ENCODE data around the gene WDR31.
"Not testable (repeated sequence)": the region's sequence is repeated elsewhere in the genome, so short reads cannot be mapped to it uniquely, and the experiment has no call there.

WDR31 gene

GRCh38 chr9:113340011-113340699 lies at the start of gene WDR31:
TSS of gene WDR31 (minus strand) at chr9:113340275. CDS start at chr9:113332022, 8,253 bp downstream.
- Histone ChIP-seq H3K27ac (ENCODE audit: low read depth, low read length) (peak within 1 kb of the TSS; percentile 52), H3K4me1 (ENCODE audit: control insufficient read depth in 5 of 5, insufficient read depth in 5 of 5, low read length in 5 of 5) (peaks cover 5 to 26% (median 15%) of the 10 kb centered on the region in 5 donors), H3K4me3 (ENCODE audit: low read depth in 1 of 5, low read length in 5 of 5) (peak within 1 kb of the TSS; percentile 82 to 94 (median 90)), H3K36me3 (ENCODE audit: control insufficient read depth in 5 of 5, insufficient read depth in 5 of 5, low read length in 5 of 5) (no peaks in the 10 kb centered on the region), H3K9ac (ENCODE audit: low read length in 5 of 5) (peak within 1 kb of the TSS; percentile 72 to 86 (median 76)), H3K27me3 (ENCODE audit: control insufficient read depth in 5 of 5, insufficient read depth in 4 of 5, low read length in 5 of 5) (no peaks in the 10 kb centered on the region), H3K9me3 (ENCODE audit: control insufficient read depth in 5 of 5, low read length in 5 of 5) (no peaks in the 10 kb centered on the region)

- H3K27me3 ChIP-seq (ENCODE audit: control insufficient read depth in 5 of 5, insufficient read depth in 4 of 5, low read length in 5 of 5), result no peaks in the 10 kb centered on the region
- no peak overlapping the region for H3K27ac ChIP-seq (ENCODE audit: low read depth, low read length)
- no peak overlapping the region for H3K4me3 ChIP-seq (ENCODE audit: low read depth in 1 of 5, low read length in 5 of 5)
- H3K36me3 ChIP-seq (ENCODE audit: control insufficient read depth in 5 of 5, insufficient read depth in 5 of 5, low read length in 5 of 5), result peaks cover 4 to 71% (median 62%) of the 10 kb centered on the region in 5 donors
- peaks cover 4 to 30% (median 25%) of the 10 kb centered on the region in 5 donors for H3K4me1 ChIP-seq (ENCODE audit: control insufficient read depth in 5 of 5, insufficient read depth in 5 of 5, low read length in 5 of 5)
- no peak overlapping the region for H3K9ac ChIP-seq (ENCODE audit: low read length in 5 of 5)
- H3K9me3 ChIP-seq (ENCODE audit: control insufficient read depth in 5 of 5, low read length in 5 of 5), result no peaks in the 10 kb centered on the region
Measured at GRCh38 chr9:113389451-113389850, 49.4 kb upstream of the WDR31 start.

GRCh38 chr9:113388833-113389232 lies 48.8 kb upstream of the WDR31 start:
- H3K4me3 ChIP-seq (ENCODE audit: low read depth in 1 of 5, low read length in 5 of 5), result no peak overlapping the region
- no peaks in the 10 kb centered on the region for H3K9me3 ChIP-seq (ENCODE audit: control insufficient read depth in 5 of 5, low read length in 5 of 5)
- no peak overlapping the region for H3K9ac ChIP-seq (ENCODE audit: low read length in 5 of 5)
- H3K4me1 ChIP-seq (ENCODE audit: control insufficient read depth in 5 of 5, insufficient read depth in 5 of 5, low read length in 5 of 5), result peaks cover 4 to 30% (median 25%) of the 10 kb centered on the region in 5 donors
- H3K36me3 ChIP-seq (ENCODE audit: control insufficient read depth in 5 of 5, insufficient read depth in 5 of 5, low read length in 5 of 5), result peaks cover 4 to 71% (median 62%) of the 10 kb centered on the region in 5 donors
- H3K27ac ChIP-seq (ENCODE audit: low read depth, low read length), result no peak overlapping the region
- no peaks in the 10 kb centered on the region for H3K27me3 ChIP-seq (ENCODE audit: control insufficient read depth in 5 of 5, insufficient read depth in 4 of 5, low read length in 5 of 5)

- peaks cover 4 to 30% (median 25%) of the 10 kb centered on the region in 5 donors for H3K4me1 ChIP-seq (ENCODE audit: control insufficient read depth in 5 of 5, insufficient read depth in 5 of 5, low read length in 5 of 5)
- no peak overlapping the region for H3K4me3 ChIP-seq (ENCODE audit: low read depth in 1 of 5, low read length in 5 of 5)
- H3K27me3 ChIP-seq (ENCODE audit: control insufficient read depth in 5 of 5, insufficient read depth in 4 of 5, low read length in 5 of 5), result no peaks in the 10 kb centered on the region
- peak overlapping the region in 2 of 5 donors; percentile 8 to 26 for H3K9ac ChIP-seq (ENCODE audit: low read length in 5 of 5)
- peak overlapping the region; percentile 49 for H3K27ac ChIP-seq (ENCODE audit: low read depth, low read length)
- H3K36me3 ChIP-seq (ENCODE audit: control insufficient read depth in 5 of 5, insufficient read depth in 5 of 5, low read length in 5 of 5), result peaks cover 4 to 61% (median 57%) of the 10 kb centered on the region in 5 donors
- no peaks in the 10 kb centered on the region for H3K9me3 ChIP-seq (ENCODE audit: control insufficient read depth in 5 of 5, low read length in 5 of 5)
Measured at GRCh38 chr9:113387560-113388230, 47.6 kb upstream of the WDR31 start.

GRCh38 chr9:113386571-113387393 lies 46.7 kb upstream of the WDR31 start:
- H3K9ac ChIP-seq (ENCODE audit: low read length in 5 of 5), result no peak overlapping the region
- peaks cover 4 to 30% (median 25%) of the 10 kb centered on the region in 5 donors for H3K4me1 ChIP-seq (ENCODE audit: control insufficient read depth in 5 of 5, insufficient read depth in 5 of 5, low read length in 5 of 5)
- H3K9me3 ChIP-seq (ENCODE audit: control insufficient read depth in 5 of 5, low read length in 5 of 5), result no peaks in the 10 kb centered on the region
- peaks cover 0 to 52% (median 49%) of the 10 kb centered on the region in 5 donors for H3K36me3 ChIP-seq (ENCODE audit: control insufficient read depth in 5 of 5, insufficient read depth in 5 of 5, low read length in 5 of 5)
- H3K4me3 ChIP-seq (ENCODE audit: low read depth in 1 of 5, low read length in 5 of 5), result no peak overlapping the region
- no peaks in the 10 kb centered on the region for H3K27me3 ChIP-seq (ENCODE audit: control insufficient read depth in 5 of 5, insufficient read depth in 4 of 5, low read length in 5 of 5)
- peak overlapping the region; percentile 49 for H3K27ac ChIP-seq (ENCODE audit: low read depth, low read length)

- peaks cover 0 to 6% (median 4%) of the 10 kb centered on the region in 5 donors for H3K36me3 ChIP-seq (ENCODE audit: control insufficient read depth in 5 of 5, insufficient read depth in 5 of 5, low read length in 5 of 5)
- no peaks in the 10 kb centered on the region for H3K27me3 ChIP-seq (ENCODE audit: control insufficient read depth in 5 of 5, insufficient read depth in 4 of 5, low read length in 5 of 5)
- H3K9me3 ChIP-seq (ENCODE audit: control insufficient read depth in 5 of 5, low read length in 5 of 5), result no peaks in the 10 kb centered on the region
- no peak overlapping the region for H3K9ac ChIP-seq (ENCODE audit: low read length in 5 of 5)
- peaks cover 0 to 9% (median 3%) of the 10 kb centered on the region in 5 donors for H3K4me1 ChIP-seq (ENCODE audit: control insufficient read depth in 5 of 5, insufficient read depth in 5 of 5, low read length in 5 of 5)
- no peak overlapping the region for H3K4me3 ChIP-seq (ENCODE audit: low read depth in 1 of 5, low read length in 5 of 5)
- H3K27ac ChIP-seq (ENCODE audit: low read depth, low read length), result no peak overlapping the region
Measured at GRCh38 chr9:113381909-113382411, 41.9 kb upstream of the WDR31 start.

GRCh38 chr9:113381441-113381840 lies 41.4 kb upstream of the WDR31 start:
- H3K9me3 ChIP-seq (ENCODE audit: control insufficient read depth in 5 of 5, low read length in 5 of 5); H3K27ac ChIP-seq (ENCODE audit: low read depth, low read length): not testable (repeated sequence)

GRCh38 chr9:113380869-113381378 lies 40.8 kb upstream of the WDR31 start:
- H3K9me3 ChIP-seq (ENCODE audit: control insufficient read depth in 5 of 5, low read length in 5 of 5), result no peaks in the 10 kb centered on the region
- H3K9ac ChIP-seq (ENCODE audit: low read length in 5 of 5), result no peak overlapping the region
- peaks cover 0 to 8% (median 3%) of the 10 kb centered on the region in 5 donors for H3K4me1 ChIP-seq (ENCODE audit: control insufficient read depth in 5 of 5, insufficient read depth in 5 of 5, low read length in 5 of 5)
- no peak overlapping the region for H3K27ac ChIP-seq (ENCODE audit: low read depth, low read length)
- H3K4me3 ChIP-seq (ENCODE audit: low read depth in 1 of 5, low read length in 5 of 5), result no peak overlapping the region
- H3K27me3 ChIP-seq (ENCODE audit: control insufficient read depth in 5 of 5, insufficient read depth in 4 of 5, low read length in 5 of 5), result no peaks in the 10 kb centered on the region
- H3K36me3 ChIP-seq (ENCODE audit: control insufficient read depth in 5 of 5, insufficient read depth in 5 of 5, low read length in 5 of 5), result peaks cover 0 to 2% (median 0%) of the 10 kb centered on the region in 5 donors

More at GRCh38 chr9:113381441-113381840, 41.4 kb upstream of the WDR31 start:
- not testable (repeated sequence) for H3K4me3 ChIP-seq (ENCODE audit: low read depth in 1 of 5, low read length in 5 of 5); H3K9ac ChIP-seq (ENCODE audit: low read length in 5 of 5); H3K27me3 ChIP-seq (ENCODE audit: control insufficient read depth in 5 of 5, insufficient read depth in 4 of 5, low read length in 5 of 5); H3K36me3 ChIP-seq (ENCODE audit: control insufficient read depth in 5 of 5, insufficient read depth in 5 of 5, low read length in 5 of 5); H3K4me1 ChIP-seq (ENCODE audit: control insufficient read depth in 5 of 5, insufficient read depth in 5 of 5, low read length in 5 of 5)

- H3K9ac ChIP-seq (ENCODE audit: low read length in 5 of 5); H3K27ac ChIP-seq (ENCODE audit: low read depth, low read length); H3K36me3 ChIP-seq (ENCODE audit: control insufficient read depth in 5 of 5, insufficient read depth in 5 of 5, low read length in 5 of 5); H3K4me3 ChIP-seq (ENCODE audit: low read depth in 1 of 5, low read length in 5 of 5); H3K27me3 ChIP-seq (ENCODE audit: control insufficient read depth in 5 of 5, insufficient read depth in 4 of 5, low read length in 5 of 5); H3K9me3 ChIP-seq (ENCODE audit: control insufficient read depth in 5 of 5, low read length in 5 of 5): not testable (repeated sequence)
- peaks cover 0 to 17% (median 11%) of the 10 kb centered on the region in 5 donors for H3K4me1 ChIP-seq (ENCODE audit: control insufficient read depth in 5 of 5, insufficient read depth in 5 of 5, low read length in 5 of 5)
Measured at GRCh38 chr9:113379829-113380210, 39.7 kb upstream of the WDR31 start.

All from subcutaneous abdominal adipose tissue (tissue), 5 donors.